ENCODE results near the gene STX1B.

DNA sequence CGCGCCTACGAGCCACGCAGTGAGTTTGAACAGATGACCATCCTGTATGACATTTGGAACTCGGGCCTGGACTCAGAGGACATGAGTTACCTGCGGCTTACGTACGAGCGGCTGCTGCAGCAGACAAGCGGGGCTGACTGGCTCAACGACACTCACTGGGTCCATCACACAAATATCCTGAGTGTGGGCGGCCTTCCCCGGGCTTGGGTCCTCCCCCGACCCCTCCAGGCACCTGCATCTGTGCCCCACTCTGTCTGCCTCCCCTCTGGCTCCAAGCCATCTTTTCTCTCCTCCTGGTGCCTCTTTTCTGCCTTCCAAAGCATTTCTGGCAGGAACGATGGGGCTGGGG, 30.4 kb downstream of the STX1B start:
- TF ChIP-seq, protein P1, sequence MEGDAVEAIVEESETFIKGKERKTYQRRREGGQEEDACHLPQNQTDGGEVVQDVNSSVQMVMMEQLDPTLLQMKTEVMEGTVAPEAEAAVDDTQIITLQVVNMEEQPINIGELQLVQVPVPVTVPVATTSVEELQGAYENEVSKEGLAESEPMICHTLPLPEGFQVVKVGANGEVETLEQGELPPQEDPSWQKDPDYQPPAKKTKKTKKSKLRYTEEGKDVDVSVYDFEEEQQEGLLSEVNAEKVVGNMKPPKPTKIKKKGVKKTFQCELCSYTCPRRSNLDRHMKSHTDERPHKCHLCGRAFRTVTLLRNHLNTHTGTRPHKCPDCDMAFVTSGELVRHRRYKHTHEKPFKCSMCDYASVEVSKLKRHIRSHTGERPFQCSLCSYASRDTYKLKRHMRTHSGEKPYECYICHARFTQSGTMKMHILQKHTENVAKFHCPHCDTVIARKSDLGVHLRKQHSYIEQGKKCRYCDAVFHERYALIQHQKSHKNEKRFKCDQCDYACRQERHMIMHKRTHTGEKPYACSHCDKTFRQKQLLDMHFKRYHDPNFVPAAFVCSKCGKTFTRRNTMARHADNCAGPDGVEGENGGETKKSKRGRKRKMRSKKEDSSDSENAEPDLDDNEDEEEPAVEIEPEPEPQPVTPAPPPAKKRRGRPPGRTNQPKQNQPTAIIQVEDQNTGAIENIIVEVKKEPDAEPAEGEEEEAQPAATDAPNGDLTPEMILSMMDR (IDR thresholded peaks at IDR 0.05): no peak; the same call in 1 of the 2 replicates
- TF ChIP-seq POLR2AphosphoS5 (IDR thresholded peaks at IDR 0.05; ENCODE audit: low read depth, low read length): no peak
- TF ChIP-seq, protein P2, sequence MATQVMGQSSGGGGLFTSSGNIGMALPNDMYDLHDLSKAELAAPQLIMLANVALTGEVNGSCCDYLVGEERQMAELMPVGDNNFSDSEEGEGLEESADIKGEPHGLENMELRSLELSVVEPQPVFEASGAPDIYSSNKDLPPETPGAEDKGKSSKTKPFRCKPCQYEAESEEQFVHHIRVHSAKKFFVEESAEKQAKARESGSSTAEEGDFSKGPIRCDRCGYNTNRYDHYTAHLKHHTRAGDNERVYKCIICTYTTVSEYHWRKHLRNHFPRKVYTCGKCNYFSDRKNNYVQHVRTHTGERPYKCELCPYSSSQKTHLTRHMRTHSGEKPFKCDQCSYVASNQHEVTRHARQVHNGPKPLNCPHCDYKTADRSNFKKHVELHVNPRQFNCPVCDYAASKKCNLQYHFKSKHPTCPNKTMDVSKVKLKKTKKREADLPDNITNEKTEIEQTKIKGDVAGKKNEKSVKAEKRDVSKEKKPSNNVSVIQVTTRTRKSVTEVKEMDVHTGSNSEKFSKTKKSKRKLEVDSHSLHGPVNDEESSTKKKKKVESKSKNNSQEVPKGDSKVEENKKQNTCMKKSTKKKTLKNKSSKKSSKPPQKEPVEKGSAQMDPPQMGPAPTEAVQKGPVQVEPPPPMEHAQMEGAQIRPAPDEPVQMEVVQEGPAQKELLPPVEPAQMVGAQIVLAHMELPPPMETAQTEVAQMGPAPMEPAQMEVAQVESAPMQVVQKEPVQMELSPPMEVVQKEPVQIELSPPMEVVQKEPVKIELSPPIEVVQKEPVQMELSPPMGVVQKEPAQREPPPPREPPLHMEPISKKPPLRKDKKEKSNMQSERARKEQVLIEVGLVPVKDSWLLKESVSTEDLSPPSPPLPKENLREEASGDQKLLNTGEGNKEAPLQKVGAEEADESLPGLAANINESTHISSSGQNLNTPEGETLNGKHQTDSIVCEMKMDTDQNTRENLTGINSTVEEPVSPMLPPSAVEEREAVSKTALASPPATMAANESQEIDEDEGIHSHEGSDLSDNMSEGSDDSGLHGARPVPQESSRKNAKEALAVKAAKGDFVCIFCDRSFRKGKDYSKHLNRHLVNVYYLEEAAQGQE (IDR thresholded peaks at IDR 0.05; ENCODE audit: insufficient read depth in 1 of 2, low read depth in 2 of 2, low read length in 1 of 2): no peak
- no peak for TF ChIP-seq TCF7L2 (IDR thresholded peaks at IDR 0.05; ENCODE audit: low read depth, low read length)

Measured in Panc1 (cell line).